BJ (cell line): Measurements from ENCODE around the gene GPRIN2. TPM values are rescaled to one million over a fixed set of nuclear protein-coding genes. Genes with fewer than 3 reads are reported as not detected.

Experiments
- CTCF ChIA-PET: fragments of 350-600 bp; formaldehyde crosslinking; extraction: SDS; loops from one replicate; lab custom pipeline; 2021; ENCODE audit warnings: antibody characterized with exemption, inconsistent platforms; lab: Yijun Ruan, JAX
- POLR2A ChIA-PET: fragments of 300-600 bp; sonication (Branson Sonifier 250); formaldehyde crosslinking; extraction: SDS; loops from one replicate; lab custom pipeline; 2021; ENCODE audit warnings: antibody characterized with exemption; lab: Charles Lee
- DNase-seq: peaks from one replicate; pipeline ENCODE4 v3.0.0-alpha.2; 2011; ENCODE audit warnings: low read depth
- H3K27me3 ChIP-seq: 2 replicates; pipeline ENCODE4 v1.6.0; 2011; ENCODE audit warnings: low read length; ENCODE audit not compliant: control insufficient read depth, insufficient read depth
- H3K36me3 ChIP-seq: 2 replicates; pipeline ENCODE4 v1.5.1; 2011; ENCODE audit warnings: low read length; ENCODE audit not compliant: control insufficient read depth, insufficient read depth
- H3K4me3 ChIP-seq: 2 replicates; pipeline ENCODE4 v1.5.1; 2011; ENCODE audit warnings: low read depth, mild to moderate bottlenecking, control low read depth, low read length
- polyA plus RNA-seq: library from polyadenylated mRNA; depleted of rRNA; stranded (reverse); fragments of >200 nt; gene quantifications from 2 replicates; pipeline ENCODE4 v1.2.3, GENCODE V29; 2011
- TF ChIP-seq, protein P1 (sequence below): IDR thresholded peaks from 2 replicates; pipeline ENCODE4 v1.5.1; 2011; ENCODE audit warnings: low read depth, mild to moderate bottlenecking, control low read depth, inconsistent platforms, low read length, moderate library complexity; ENCODE audit not compliant: insufficient read depth

GPRIN2 gene
- polyA plus RNA-seq, 1 experiment, result 0.04 TPM

DNA sequence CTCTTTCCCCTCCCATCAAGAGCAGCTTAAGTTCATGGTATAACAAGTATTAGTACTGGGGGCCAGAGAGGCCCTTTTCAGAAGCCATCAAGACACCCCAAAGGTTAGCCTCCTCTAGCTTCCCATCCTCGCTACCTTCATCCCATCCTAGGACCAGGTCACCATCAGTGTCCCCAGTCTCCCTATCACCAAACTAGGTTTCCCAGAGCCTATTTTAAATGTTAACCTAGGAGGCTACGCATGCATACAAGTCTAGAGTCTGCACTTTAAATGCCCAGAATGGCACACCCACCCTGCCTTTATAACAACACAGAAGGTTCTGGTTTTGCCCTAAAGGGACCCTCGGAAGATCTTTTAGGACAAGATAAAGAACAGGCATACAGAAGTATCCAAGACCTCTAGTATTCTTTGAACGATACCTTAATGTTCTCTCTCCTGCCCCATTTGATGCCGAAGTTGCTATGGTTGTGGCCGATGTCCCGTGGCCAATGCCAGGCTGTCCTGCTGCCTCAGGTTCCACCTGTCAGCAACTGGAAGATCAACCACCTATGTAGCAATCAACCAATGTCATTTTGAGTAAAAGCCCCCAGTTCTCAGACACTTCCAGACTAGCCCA, 2.2 kb downstream of the GPRIN2 start:
- ChIA-PET POLR2A (no interaction called here), CTCF (interaction anchor here (0.6 to 2.4 kb wide), 6 partner anchors 9 to 1556 kb away, joined by 3 to 10 read pairs (median 4); no protein-coding TSS in a partner anchor)
- DNase-seq, result no peak
- Histone ChIP-seq H3K36me3 (no peaks in the 10 kb centered on the region), H3K4me3 (no peak overlapping the region), H3K27me3 (peaks cover 21% of the 10 kb centered on the region)
- TF ChIP-seq, protein P1, sequence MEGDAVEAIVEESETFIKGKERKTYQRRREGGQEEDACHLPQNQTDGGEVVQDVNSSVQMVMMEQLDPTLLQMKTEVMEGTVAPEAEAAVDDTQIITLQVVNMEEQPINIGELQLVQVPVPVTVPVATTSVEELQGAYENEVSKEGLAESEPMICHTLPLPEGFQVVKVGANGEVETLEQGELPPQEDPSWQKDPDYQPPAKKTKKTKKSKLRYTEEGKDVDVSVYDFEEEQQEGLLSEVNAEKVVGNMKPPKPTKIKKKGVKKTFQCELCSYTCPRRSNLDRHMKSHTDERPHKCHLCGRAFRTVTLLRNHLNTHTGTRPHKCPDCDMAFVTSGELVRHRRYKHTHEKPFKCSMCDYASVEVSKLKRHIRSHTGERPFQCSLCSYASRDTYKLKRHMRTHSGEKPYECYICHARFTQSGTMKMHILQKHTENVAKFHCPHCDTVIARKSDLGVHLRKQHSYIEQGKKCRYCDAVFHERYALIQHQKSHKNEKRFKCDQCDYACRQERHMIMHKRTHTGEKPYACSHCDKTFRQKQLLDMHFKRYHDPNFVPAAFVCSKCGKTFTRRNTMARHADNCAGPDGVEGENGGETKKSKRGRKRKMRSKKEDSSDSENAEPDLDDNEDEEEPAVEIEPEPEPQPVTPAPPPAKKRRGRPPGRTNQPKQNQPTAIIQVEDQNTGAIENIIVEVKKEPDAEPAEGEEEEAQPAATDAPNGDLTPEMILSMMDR, result no peak

DNA sequence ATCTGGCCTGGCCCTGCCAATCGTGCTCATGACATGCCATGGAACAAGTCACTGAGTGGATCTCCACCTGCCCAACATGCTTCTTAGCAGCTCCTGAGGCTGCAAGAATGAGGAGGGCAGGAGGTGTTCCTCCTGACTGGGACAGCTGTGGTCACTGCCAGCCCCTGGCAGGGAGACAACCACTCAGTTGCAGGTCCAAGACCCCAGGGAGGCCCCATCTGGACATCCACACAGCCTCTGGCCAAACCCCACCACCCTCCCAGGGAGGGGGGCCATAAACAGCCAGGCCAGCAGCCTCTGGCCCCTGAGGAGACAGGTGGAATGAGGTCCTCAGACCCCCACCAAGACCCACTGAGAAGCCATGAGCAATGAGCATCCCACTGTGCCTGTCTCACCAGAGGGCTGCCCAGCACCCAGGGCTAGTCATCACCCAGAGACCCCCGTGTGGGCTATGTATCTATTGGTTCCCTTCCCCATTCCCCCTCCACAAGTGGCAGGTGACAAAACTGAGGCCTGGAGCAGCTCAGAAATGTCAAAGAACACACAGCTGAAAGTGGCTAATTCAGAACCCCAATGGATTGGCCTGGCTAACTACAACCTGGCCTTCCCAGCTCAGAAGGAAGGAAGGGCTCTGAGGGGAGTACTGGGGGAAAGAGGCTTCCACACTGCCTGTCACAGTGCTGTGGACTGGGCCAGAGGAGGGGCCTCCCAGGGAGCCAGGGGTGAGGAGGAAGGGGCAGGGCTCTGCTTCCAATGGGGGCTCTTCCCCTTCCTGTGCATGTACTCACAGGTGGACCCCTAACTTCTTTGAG, 3.0 kb downstream of the GPRIN2 start:
- no peak for DNase-seq
- no peaks in the 10 kb centered on the region for H3K36me3 ChIP-seq
- POLR2A ChIA-PET, result no interaction called here
- CTCF ChIA-PET, result interaction anchor here (0.6 to 2.4 kb wide), 4 partner anchors 8 to 1555 kb away, joined by 3 to 10 read pairs (median 4); no protein-coding TSS in a partner anchor
- TF ChIP-seq, protein P1, result no peak
- H3K4me3 ChIP-seq, result no peak overlapping the region
- peaks cover 18% of the 10 kb centered on the region for H3K27me3 ChIP-seq

DNA sequence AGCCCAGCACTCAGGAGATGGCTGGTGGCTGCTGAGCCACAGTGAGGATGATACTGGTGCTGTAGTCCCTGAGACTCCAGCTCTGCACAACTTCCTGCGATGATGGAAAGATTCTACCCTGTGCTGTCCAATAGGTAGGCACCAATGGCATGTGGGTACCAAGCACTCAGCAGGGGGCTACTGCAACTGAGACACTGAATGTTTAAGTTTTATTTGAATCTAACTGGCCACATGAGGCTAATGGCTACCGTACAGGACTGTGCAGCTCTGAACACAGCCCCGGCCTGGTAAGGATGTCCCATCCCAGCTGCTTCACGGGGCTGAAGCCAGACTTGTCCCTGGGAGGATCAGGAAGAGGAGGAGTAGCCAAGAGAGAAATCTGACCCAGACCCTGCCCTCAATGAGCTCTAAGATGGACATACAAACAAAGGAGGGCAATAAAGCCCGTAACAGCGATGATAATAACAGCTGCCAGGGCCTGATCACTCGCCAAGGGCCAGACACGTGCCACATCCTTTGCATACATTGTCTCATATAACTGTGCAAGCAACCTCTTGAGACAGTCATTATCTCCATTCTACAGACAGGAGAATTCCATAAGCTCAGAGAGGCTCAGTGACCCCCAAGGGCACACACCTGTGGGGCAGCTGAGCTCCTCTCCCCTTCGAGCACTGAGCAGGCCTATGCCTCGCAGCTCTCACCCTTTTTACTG, 3.8 kb downstream of the GPRIN2 start:
- ChIA-PET POLR2A (no interaction called here), CTCF (interaction anchor here (0.6 to 2.4 kb wide), 3 partner anchors 8 to 536 kb away, joined by 4 to 10 read pairs (median 6); no protein-coding TSS in a partner anchor)
- Histone ChIP-seq H3K36me3 (no peaks in the 10 kb centered on the region), H3K27me3 (peaks cover 18% of the 10 kb centered on the region), H3K4me3 (no peak overlapping the region)
- TF ChIP-seq, protein P1, result no peak
- no peak for DNase-seq

DNA sequence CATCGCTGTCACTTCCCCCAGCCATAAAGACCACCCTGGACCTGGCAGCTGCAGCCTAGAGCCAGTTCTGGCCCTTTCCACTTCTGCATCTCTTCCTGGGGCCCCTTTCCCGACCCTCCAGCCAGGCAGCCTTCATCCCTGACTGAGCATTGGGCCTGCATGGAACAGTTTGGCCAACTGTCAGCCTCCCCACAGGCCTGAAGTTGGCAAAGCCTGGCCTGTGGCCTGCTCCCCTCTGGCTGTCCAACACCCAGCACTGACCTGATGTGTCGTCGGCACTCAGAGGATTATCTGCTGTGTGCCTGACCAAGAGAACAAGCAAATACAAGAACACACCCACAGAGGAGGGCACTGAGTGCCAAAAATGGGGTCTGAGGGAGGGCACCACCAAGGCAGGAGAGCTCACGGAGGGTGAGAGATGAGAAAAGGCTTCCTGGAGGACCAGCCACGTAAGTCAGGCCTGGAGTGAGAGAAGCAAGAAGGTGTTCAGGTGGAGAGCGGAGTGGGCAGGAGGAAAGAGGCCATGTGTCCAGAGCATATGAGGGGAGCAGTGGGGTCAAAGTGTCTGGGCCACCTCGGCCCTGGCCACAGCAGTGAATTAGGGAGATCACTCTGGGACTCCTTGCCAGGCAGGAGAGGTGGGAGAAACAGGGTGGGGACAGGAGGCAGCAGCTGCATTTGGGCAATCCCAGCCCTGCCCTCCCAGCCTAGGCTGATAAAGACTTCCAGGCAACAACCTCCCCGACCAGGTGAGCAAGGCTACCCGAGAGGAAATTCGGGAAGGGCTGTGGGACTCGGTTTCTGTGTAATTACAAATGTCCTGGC, 4.5 kb downstream of the GPRIN2 start:
- Histone ChIP-seq H3K36me3 (no peaks in the 10 kb centered on the region), H3K27me3 (peaks cover 14% of the 10 kb centered on the region), H3K4me3 (no peak overlapping the region)
- TF ChIP-seq, protein P1, result no peak
- no peak for DNase-seq
- CTCF ChIA-PET, result interaction anchor here (0.6 kb wide), 1 partner anchor 535 kb away, joined by 4 read pairs; no protein-coding TSS in a partner anchor
- POLR2A ChIA-PET, result no interaction called here
